A549 (cell line): ENCODE measurements around the gene DKC1.

ENCODE experiments used
- CBX8 ChIP-seq: fragments of 200-600 bp; sonication (generic); IDR thresholded peaks from 2 replicates; pipeline ENCODE4 v1.6.1; 2016
- CTCF ChIP-seq: fragments of >200 bp; sonication (Bioruptor Twin); formaldehyde crosslinking; IDR thresholded peaks from 3 replicates; pipeline ENCODE4 v1.5.1; 2016
- EP300 ChIP-seq, 2 experiments: fragments of >200 bp; sonication (Bioruptor Twin); formaldehyde crosslinking; IDR thresholded peaks; 2 replicates in 1 of 2; 3 replicates in 1 of 2; pipeline ENCODE4 v1.6.1; 2016 to 2017
- HES2 ChIP-seq: fragments of >200 bp; sonication (Bioruptor Twin); formaldehyde crosslinking; IDR thresholded peaks from 2 replicates; pipeline ENCODE4 v1.6.1; 2016
- MYC ChIP-seq: IDR thresholded peaks from 2 replicates; pipeline ENCODE4 v1.6.1; 2012; ENCODE audit warnings: mild to moderate bottlenecking, inconsistent platforms, low read length, improper control_type of control experiment, borderline replicate concordance
- NPAS2 ChIP-seq: fragments of 250-450 bp; sonication (Bioruptor Pico); IDR thresholded peaks from 2 replicates; pipeline ENCODE4 v1.8.0; 2022; ENCODE audit warnings: mild to moderate bottlenecking, moderate library complexity, borderline replicate concordance
- POLR2A ChIP-seq: IDR thresholded peaks from 2 replicates; pipeline ENCODE4 v1.6.1; 2012; ENCODE audit warnings: mild to moderate bottlenecking, low read length
- RAD21 ChIP-seq, 2 experiments: fragments of >200 bp in 1 of 2; sonication (Bioruptor Twin) in 1 of 2; formaldehyde crosslinking in 1 of 2; IDR thresholded peaks in 1 of 2; conservative IDR thresholded peaks in 1 of 2; 2 replicates in 1 of 2; 3 replicates in 1 of 2; pipeline ENCODE4 v1.6.1; 2012 to 2018; ENCODE audit warnings: inconsistent platforms in 1 of 2
- RCOR1 ChIP-seq: fragments of 150-350 bp; IDR thresholded peaks from 2 replicates; pipeline ENCODE4 v1.6.1; 2014; ENCODE audit warnings: antibody characterized with exemption, low read length, low read depth
- RFX5 ChIP-seq: fragments of 450-650 bp; IDR thresholded peaks from 2 replicates; pipeline ENCODE4 v1.7.1; 2014; ENCODE audit warnings: antibody characterized with exemption, mild to moderate bottlenecking, moderate library complexity
- RNF2 ChIP-seq: fragments of 200-600 bp; sonication (generic); IDR thresholded peaks from 2 replicates; pipeline ENCODE4 v1.6.1; 2016; ENCODE audit warnings: low read depth, mild to moderate bottlenecking, antibody characterized with exemption, moderate library complexity, borderline replicate concordance
- SREBF2 ChIP-seq: fragments of 450-650 bp; IDR thresholded peaks from 2 replicates; pipeline ENCODE4 v1.6.1; 2014; ENCODE audit warnings: mild to moderate bottlenecking, moderate library complexity
- TP53 ChIP-seq: fragments of 250-450 bp; sonication (Bioruptor Pico); IDR thresholded peaks from 2 replicates; pipeline ENCODE4 v1.5.0; 2021; ENCODE audit warnings: mild to moderate bottlenecking, moderate library complexity

GRCh38 chrX:154806837-154807501, 44.3 kb downstream of the DKC1 start:
- TF ChIP-seq RFX5 (no peak), SREBF2 (no peak), EP300 (IDR thresholded peaks at IDR 0.05) (no peak), CTCF (no peak), MYC (no peak), POLR2A (no peak), RNF2 (no peak), NPAS2 (no peak), RCOR1 (no peak), CBX8 (no peak), TP53 (no peak), RAD21 (conservative IDR thresholded peaks at IDR 0.05 in 1 of 2, IDR thresholded peaks at IDR 0.05 in 1 of 2) (no peak), HES2 (no peak)
